ENCODE results near the gene LARGE1. TPM values are rescaled to one million over a fixed set of nuclear protein-coding genes. Genes with fewer than 3 reads are reported as not detected.

Gene LARGE1
- polyA plus RNA-seq, 3 donors, result 0.05 to 0.13 TPM; not detected in 1

GRCh38 chr22:33850724-33851123, 69.6 kb downstream of the LARGE1 start:
- no CpG with 5 or more reads among the region's 2 CpGs for WGBS (ENCODE audit: insufficient coverage)
- no peaks in the 10 kb centered on the region for H3K79me2 ChIP-seq (ENCODE audit: insufficient read depth, low read length)
- Mint-ChIP-seq H3K36me3 (no peaks in the 10 kb centered on the region), H3K27me3 (ENCODE audit: low read depth in 3 of 3) (peaks cover 0 to 5% (median 3%) of the 10 kb centered on the region in 3 donors), H3K4me3 (no peak overlapping the region), H3K4me1 (peaks cover 11% of the 10 kb centered on the region), H3K9me3 (peaks cover 16 to 26% (median 20%) of the 10 kb centered on the region in 7 donors), H3K27ac (no peak overlapping the region)
- no peak overlapping the region for H2AFZ ChIP-seq (ENCODE audit: insufficient read depth, low read depth, low read length, poor library complexity, severe bottlenecking)
- H3K27me3 ChIP-seq (ENCODE audit: control insufficient read depth in 2 of 2, insufficient read depth in 2 of 2, low read length in 2 of 2), result no peaks in the 10 kb centered on the region
- peaks cover 15 to 16% of the 10 kb centered on the region in 2 donors for H3K9me3 ChIP-seq (replicated peaks in 1 of 2; ENCODE audit: control insufficient read depth in 1 of 2, insufficient read depth in 1 of 2, low read length in 2 of 2)
- no peak for DNase-seq
- no peak overlapping the region for H3K27ac ChIP-seq (ENCODE audit: low read depth in 1 of 2, low read length in 2 of 2)
- no peak overlapping the region for H3K9ac ChIP-seq (ENCODE audit: insufficient read depth, low read length, poor library complexity, severe bottlenecking)
- no peak overlapping the region for H3K4me3 ChIP-seq (replicated peaks in 1 of 3; ENCODE audit: low read depth in 2 of 3, low read length in 3 of 3)
- no peaks in the 10 kb centered on the region for H4K20me1 ChIP-seq (ENCODE audit: insufficient read depth, low read length)
- no peak overlapping the region for H3K4me2 ChIP-seq (replicated peaks; ENCODE audit: extremely low read depth, low read length, poor library complexity, severe bottlenecking)
- no peak for TF ChIP-seq CTCF (IDR thresholded peaks at IDR 0.05)
- intact Hi-C loops (cut with micrococcal nuclease), result no loop called here
- H3K36me3 ChIP-seq (replicated peaks in 1 of 2; ENCODE audit: control insufficient read depth in 1 of 2, insufficient read depth in 2 of 2, low read length in 2 of 2), result no peaks in the 10 kb centered on the region
- H3K4me1 ChIP-seq (ENCODE audit: control insufficient read depth in 1 of 2, insufficient read depth in 2 of 2, low read length in 2 of 2), result no peaks in the 10 kb centered on the region

GRCh38 chr22:33850193-33850592, 70.1 kb downstream of the LARGE1 start:
- no peaks in the 10 kb centered on the region for H3K36me3 ChIP-seq (replicated peaks in 1 of 2; ENCODE audit: control insufficient read depth in 1 of 2, insufficient read depth in 2 of 2, low read length in 2 of 2)
- intact Hi-C loops (cut with micrococcal nuclease), result no loop called here
- no peak overlapping the region for H3K4me2 ChIP-seq (replicated peaks; ENCODE audit: extremely low read depth, low read length, poor library complexity, severe bottlenecking)
- no peaks in the 10 kb centered on the region for H3K27me3 ChIP-seq (ENCODE audit: control insufficient read depth in 2 of 2, insufficient read depth in 2 of 2, low read length in 2 of 2)
- WGBS (ENCODE audit: insufficient coverage), result 94% methylated on average over 3 of the region's 5 CpGs
- no peak overlapping the region for H3K9ac ChIP-seq (ENCODE audit: insufficient read depth, low read length, poor library complexity, severe bottlenecking)
- no peak overlapping the region for H3K4me3 Mint-ChIP-seq
- H3K4me3 ChIP-seq (replicated peaks in 1 of 3; ENCODE audit: low read depth in 2 of 3, low read length in 3 of 3), result no peak overlapping the region
- DNase-seq, result no peak
- peaks cover 0 to 5% (median 3%) of the 10 kb centered on the region in 3 donors for H3K27me3 Mint-ChIP-seq (ENCODE audit: low read depth in 3 of 3)
- H3K36me3 Mint-ChIP-seq, result no peaks in the 10 kb centered on the region
- no peaks in the 10 kb centered on the region for H3K79me2 ChIP-seq (ENCODE audit: insufficient read depth, low read length)
- H3K9me3 Mint-ChIP-seq, result peaks cover 18 to 29% (median 22%) of the 10 kb centered on the region in 7 donors
- no peak for TF ChIP-seq CTCF (IDR thresholded peaks at IDR 0.05)
- H3K27ac ChIP-seq (ENCODE audit: low read depth in 1 of 2, low read length in 2 of 2), result no peak overlapping the region
- H2AFZ ChIP-seq (ENCODE audit: insufficient read depth, low read depth, low read length, poor library complexity, severe bottlenecking), result no peak overlapping the region
- H4K20me1 ChIP-seq (ENCODE audit: insufficient read depth, low read length), result no peaks in the 10 kb centered on the region
- peaks cover 16% of the 10 kb centered on the region in 2 donors for H3K9me3 ChIP-seq (replicated peaks in 1 of 2; ENCODE audit: control insufficient read depth in 1 of 2, insufficient read depth in 1 of 2, low read length in 2 of 2)
- no peak overlapping the region for H3K27ac Mint-ChIP-seq
- no peaks in the 10 kb centered on the region for H3K4me1 ChIP-seq (ENCODE audit: control insufficient read depth in 1 of 2, insufficient read depth in 2 of 2, low read length in 2 of 2)
- H3K4me1 Mint-ChIP-seq, result peaks cover 11% of the 10 kb centered on the region
